ENCODE data around the gene DNAH11.

DNA sequence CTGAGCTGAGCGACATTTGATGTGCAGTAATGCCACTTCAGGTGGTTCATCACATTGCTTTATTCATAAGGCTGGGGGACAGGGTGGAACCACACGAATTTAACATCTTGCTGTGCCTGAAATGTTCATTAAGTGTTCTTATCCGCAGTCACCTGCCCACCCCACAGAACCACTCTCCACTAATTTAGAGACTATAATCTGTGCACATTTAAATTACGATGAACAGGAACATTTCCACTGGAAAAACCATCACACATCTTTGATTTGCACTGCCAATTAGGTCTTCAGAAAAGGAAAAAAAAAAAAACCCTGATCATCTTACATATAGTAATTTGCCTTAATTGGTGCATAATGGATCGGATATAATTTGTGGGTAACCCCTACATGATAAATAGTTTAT is 400.6 kb downstream of the DNAH11 start:
- TF ChIP-seq POLR2AphosphoS5 (IDR thresholded peaks at IDR 0.05; ENCODE audit: low read depth, low read length) (no peak), TCF7L2 (IDR thresholded peaks at IDR 0.05; ENCODE audit: low read depth, low read length) (no peak), SIN3A (IDR thresholded peaks at IDR 0.05; ENCODE audit: borderline replicate concordance, insufficient read depth, low read depth, low read length) (no peak)
- TF ChIP-seq, protein P1, sequence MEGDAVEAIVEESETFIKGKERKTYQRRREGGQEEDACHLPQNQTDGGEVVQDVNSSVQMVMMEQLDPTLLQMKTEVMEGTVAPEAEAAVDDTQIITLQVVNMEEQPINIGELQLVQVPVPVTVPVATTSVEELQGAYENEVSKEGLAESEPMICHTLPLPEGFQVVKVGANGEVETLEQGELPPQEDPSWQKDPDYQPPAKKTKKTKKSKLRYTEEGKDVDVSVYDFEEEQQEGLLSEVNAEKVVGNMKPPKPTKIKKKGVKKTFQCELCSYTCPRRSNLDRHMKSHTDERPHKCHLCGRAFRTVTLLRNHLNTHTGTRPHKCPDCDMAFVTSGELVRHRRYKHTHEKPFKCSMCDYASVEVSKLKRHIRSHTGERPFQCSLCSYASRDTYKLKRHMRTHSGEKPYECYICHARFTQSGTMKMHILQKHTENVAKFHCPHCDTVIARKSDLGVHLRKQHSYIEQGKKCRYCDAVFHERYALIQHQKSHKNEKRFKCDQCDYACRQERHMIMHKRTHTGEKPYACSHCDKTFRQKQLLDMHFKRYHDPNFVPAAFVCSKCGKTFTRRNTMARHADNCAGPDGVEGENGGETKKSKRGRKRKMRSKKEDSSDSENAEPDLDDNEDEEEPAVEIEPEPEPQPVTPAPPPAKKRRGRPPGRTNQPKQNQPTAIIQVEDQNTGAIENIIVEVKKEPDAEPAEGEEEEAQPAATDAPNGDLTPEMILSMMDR (IDR thresholded peaks at IDR 0.05) = no peak

Data from Panc1 (cell line).